ENCODE results near the gene MAGIX.
"Not testable (repeated sequence)": the region's sequence is repeated elsewhere in the genome, so short reads cannot be mapped to it uniquely, and the experiment has no call there.

The MAGIX gene

DNA sequence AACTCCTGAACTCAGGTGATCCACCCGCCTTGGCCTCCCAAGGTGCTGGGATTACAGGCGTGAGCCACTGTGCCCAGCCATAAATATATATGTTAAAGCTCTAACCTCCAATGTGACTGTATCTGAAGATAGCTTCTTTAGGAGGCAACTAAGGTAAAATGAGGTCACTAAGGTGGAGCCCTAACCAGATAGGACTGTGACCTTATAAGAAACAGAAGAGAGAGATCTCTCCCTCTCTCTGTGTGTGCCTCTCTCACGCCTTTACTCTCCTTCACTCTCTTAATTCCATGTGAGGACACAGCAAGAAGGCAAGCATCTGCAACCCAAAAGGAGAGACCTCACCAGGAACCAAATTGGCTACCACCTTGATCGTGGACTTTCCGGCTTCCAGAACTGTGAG lies 926 bp upstream of the MAGIX start:
- FAIRE-seq, result no peak

DNA sequence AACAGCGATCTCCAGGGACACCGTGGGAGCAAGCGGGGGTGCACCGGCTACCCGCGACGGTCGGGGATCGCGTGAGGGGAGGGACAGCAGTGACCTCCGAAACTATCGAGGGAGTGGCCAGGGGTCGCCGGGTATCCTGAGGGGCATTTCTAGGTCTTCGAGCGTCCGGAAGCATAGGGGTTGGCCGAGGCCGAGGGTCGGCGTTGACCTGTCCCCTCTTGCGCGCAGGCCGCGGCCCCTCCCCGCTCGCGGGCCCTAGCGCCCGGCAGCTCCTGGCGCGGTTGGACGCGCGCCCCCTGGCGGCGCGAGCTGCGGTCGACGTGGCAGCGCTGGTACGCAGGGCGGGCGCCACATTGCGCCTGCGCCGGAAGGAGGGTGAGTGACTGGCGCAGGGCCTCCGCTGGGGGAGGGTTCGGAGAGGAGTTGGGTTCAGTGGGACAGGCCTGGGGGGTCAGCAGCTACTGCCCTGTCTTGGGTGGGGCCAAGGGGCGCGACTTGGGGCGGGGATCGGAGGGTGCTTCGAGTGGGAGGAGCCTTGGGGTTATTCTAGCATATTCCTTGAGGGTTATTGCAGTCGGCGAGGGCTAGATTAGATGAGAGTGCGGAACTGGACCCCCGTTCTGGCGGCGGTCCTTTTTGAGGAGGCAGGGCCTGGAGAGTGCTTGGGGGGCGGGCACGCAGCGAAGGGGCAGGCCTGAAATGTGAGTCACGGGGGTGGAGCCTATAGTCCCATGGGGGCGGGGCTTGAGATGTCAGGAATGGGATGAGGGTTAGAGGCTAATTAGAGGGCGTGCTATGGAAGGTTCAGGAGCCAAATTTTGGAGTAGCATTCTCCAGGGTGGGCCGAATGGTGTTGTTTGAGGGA lies 1.2 kb downstream of the MAGIX start:
- FAIRE-seq, result no peak

DNA sequence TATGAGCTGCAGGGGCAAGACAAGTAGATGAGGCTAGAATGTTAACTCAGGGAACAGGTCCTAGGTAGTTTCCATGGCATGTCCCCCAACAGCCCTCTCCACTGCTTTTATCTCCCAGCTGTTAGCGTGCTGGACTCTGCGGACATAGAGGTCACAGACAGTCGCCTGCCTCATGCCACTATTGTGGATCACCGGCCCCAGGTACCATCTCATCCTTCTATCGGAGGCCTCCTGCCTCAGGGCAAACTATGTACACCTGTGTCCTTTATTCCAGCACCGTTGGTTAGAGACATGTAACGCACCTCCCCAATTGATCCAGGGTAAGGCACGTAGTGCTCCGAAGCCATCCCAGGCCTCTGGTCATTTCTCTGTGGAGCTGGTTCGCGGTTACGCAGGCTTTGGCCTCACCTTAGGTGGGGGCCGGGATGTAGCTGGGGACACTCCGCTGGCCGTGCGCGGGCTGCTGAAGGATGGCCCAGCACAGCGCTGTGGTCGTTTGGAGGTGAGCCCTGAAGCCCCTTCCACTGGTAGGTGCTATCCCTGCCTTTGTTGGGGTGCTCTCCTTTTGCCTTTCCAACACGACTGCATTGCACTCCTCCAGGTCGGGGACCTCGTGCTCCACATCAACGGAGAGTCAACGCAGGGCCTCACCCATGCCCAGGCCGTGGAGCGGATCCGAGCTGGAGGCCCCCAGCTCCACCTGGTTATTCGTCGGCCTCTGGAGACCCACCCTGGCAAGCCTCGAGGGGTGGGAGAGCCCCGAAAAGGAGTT lies 2.2 kb downstream of the MAGIX start:
- FAIRE-seq, result no peak

DNA sequence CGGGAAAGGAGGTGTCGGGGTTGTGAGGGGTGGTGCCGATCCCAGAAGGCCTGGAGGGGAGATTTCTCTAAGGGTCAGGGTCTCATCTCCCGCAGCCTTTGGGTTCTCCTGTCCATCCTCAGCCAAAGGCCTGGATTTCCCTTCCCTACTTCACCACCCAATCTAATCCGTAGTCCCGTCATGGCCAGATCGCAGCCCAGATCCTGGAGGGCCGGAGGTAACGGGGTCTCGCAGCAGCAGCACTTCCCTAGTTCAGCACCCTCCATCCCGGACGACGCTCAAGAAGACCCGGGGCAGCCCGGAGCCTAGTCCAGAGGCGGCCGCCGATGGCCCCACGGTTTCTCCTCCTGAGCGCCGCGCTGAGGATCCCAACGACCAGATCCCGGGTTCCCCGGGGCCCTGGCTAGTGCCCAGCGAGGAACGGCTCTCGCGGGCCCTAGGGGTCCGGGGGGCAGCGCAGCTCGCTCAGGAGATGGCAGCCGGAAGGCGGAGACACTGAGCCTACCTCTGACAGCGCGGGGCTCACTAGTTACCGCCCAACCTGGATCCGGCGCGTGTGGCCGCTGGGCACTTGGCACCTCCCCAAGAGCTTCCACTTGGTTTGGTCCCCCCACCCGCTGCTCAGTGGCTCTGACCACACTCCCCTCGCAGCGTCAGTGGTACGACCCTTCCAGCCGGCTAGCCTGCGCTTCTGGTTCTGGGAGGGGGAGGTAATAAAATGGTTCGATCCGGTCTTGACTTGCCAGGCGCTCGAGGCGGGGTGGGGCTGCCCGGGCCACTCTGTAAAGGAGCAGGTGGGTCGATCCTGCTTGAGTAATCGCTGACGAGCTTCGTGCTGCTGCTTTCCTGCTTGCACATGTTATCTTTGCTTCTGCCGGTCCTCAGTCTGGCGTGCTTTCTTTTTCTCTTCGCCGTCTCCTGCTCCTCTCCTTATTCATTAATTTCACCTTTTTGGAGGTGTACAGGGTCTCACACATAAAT lies 3.6 kb downstream of the MAGIX start:
- no peak for FAIRE-seq

DNA sequence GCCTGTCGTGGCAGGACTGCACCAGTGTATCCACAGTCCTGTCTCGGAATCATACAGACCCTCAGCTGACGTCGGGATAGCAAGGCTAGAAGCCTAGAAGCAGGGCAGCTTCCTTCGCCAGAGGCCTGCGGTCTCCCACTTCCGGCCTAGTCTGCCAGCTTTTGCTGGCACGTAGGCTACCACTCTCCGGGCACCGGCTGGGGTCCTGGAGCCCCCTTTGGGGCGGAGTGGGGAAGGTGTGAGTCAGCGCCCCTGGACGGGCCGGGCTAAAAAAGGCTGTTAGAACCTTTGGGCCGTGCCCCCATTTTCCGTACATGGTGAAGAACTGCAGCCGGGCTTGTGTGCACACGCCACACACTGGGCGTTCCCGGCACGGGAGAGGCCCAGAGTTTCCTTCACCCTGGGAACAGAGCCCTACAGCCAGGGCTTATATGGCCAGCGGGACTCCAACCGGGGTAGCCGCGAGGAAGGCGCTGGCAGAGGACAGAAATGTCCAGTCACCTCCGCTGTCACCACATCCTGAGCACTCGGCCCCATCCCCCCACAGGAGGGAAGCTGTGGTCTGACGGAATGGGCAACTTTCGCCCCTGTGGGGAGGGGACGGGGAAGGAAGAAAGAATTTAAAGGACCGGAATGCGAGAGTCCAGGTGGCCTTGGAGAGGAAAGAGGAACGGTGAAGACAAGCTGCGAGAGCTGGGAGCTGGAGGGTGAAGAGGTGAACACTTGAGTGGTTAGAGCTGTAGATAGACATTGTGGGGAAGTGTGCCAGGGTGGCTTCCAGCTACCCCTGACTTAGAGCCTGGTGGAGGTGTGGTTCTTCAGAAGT lies 4.6 kb downstream of the MAGIX start:
- no peak for FAIRE-seq

DNA sequence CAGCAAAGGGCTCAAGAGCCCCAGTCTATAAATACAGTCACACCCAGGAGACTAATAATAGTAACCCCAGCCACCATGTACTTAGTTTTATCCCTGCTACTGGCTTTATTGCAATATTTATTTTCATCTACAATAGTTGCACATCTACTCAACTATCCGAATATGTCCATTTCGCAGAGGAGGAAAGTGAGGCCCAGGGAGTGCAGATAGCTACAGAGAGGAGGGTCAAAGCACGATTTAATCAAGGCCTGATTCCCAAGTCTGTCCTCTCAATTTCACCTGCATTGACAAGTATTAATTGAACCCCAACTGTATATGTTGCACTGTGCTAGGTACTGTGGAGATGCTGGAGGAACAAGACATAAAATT lies 5.2 kb downstream of the MAGIX start:
- no peak for FAIRE-seq

DNA sequence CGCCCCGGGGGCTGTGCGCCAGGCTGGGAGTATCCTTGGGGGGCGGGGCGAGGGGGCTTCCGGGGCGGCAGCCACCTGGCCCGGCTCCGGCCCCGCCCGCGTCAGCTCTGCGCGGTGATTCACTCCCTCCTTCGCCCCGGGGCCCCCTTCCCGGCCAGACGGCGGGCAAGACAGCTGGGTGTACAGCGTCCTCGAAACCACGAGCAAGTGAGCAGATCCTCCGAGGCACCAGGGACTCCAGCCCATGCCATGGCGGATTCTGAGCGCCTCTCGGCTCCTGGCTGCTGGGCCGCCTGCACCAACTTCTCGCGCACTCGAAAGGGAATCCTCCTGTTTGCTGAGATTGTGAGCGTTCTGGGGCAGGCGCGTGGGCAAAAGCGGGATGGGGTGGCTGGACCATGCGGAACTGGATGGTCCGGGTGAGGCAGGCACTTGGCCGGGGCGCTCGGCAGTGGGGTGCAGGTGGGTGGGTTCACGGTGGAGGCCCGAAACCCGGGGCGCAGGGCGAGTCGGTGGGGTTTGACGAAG lies 9.3 kb downstream of the MAGIX start, which contains the start of gene PLP2:
Gene PLP2 (plus strand): TSS at position 147 of the 528 bp plus-strand sequence. CDS start 103 bp downstream, at position 250.
- no peak for FAIRE-seq

DNA sequence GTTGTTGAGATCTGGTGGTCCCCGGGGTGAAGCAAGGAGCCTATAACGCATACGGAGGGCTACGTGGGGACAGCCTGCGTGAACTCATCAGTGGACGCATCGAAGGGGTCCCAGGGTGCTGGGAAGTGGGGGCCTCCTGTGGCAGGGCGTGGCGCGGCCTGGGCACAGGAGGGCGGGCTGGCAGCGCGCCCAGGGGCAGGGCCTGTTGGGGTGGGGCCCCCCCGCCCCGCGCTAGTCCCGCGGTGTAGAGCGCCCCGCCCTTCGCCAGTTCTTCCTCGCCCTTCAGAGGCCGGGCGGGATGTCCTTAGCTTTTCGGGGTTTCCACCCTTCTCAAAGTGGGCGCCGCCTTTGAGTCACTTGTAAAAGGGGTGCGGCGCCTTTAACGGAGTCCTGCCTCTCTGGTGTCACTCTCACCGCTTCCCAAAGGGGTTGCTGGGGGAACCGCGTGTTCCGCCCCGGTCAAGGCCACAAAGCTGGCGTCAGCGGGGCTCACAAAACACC lies 9.8 kb downstream of the MAGIX start:
- FAIRE-seq, result no peak

DNA sequence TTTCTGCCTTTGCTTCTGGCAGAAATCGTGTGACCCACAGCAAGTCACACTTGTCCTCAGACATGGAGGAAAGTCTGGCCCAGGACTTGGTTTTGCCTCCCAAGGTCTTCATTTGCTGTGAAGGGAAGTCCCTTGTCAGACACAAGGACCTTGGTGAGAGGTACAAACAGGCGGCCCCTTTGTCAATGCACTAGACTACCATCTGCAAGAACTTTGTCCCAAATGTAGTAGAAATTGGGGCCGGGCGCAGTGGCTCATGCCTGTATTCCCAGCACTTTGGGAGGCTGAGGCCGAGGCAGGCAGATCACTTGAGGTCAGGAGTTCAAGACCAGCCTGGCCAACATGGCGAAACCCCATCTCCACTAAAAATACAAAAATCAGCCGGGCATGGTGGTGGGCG lies 11.0 kb downstream of the MAGIX start:
- FAIRE-seq, result not testable (repeated sequence)

DNA sequence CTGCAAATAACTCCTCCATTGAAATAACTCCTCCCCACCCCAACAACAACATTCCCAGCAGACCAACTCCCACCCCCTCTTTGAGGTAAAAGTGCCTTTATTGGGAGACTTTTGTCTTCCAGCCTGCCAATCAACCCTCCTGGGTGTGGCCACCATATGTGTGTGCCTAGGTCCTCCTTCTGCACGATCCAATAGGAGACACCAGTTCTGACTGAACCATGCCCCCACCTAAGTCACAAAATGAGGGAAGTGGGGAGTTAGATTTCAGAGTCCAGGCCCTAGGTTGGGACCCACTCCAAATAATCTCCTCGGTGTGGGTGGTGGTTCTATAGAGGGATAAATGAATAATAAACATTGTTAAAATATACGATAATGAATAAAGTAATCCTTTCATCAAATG lies 12.2 kb downstream of the MAGIX start:
- no peak for FAIRE-seq

DNA sequence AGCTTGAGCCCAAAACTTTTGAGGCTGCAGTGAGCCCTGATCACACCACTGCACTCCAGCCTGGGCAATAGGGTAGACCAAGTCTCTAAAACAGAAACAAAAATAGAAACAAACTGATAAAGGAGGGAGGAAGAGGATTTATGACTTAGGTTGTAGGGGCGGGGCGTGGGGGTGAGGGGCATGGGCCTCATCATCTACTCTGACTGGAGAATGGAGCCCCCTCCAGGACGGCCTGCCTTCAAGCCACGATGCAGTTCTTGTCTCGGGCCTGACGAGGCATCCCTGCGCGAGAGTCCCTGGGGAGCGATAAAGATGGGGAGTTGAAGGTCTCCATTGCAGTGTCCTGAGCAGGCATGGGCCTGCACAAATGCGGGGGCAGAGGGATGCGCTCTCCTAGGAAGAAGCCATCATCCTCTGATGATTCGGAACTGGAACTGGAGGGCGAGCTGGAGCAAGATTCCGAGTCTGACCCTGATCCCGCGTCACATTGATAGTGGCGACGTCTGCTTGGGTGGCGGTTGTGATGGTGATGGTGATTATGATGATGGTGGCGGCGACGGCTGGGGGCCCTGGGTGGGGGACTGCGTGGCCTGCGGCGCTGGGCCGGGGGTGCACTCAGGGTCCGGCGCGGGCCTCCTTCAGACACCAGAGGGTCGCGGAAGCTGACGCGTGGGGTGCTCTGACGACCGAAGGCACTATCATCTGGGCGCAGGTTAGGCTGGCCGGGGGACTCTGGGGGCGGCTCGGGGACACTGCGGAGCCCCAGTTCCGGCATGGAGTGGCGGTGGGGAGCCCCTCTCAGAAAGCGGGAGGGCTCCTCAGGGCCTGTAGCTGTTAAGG lies 13.1 kb downstream of the MAGIX start:
- no peak for FAIRE-seq

DNA sequence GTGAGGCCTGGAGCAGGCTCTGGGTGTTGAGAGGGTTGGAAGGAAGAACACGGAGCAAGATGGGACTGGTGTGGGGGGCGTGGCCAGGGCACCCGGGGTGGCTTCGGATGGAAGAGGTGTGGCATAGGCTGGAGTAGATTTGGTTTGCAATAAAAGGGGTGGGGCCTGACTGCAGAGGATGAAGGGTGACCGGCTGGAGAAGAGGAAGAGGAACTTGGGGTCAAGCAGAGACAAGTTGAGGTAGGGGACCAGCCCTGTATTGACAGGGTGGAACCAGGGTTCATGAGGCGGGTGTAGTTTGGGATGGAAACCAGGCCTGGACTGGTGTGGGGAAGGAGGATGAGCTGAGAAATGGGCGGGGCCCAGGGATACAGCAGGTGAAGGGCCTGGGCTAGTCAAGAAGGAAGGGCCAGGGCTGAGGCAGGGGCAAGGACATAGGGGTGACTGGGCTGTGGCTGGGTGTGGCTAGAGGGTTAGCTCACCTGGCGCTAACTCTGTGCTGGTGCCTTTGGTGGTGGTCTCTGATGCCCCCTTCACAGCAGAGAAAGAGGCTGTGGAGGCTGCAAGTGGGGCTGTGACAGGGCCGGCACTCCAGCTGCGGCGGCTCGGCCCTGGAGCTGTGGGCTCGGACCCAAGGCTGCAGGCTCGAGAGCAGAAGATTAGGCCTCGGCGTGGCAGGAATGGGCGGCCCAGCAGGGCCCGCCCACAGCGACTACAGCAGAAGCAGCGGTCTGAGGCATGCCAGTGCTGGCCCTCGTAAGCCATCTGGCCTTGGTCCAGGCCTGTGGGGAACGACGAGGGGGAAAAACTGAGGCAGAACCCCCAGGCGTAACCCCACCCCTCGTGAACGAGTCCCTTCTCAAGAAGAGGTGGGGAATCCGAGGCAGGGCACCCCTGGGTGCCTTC lies 14.1 kb downstream of the MAGIX start:
- FAIRE-seq, result no peak

DNA sequence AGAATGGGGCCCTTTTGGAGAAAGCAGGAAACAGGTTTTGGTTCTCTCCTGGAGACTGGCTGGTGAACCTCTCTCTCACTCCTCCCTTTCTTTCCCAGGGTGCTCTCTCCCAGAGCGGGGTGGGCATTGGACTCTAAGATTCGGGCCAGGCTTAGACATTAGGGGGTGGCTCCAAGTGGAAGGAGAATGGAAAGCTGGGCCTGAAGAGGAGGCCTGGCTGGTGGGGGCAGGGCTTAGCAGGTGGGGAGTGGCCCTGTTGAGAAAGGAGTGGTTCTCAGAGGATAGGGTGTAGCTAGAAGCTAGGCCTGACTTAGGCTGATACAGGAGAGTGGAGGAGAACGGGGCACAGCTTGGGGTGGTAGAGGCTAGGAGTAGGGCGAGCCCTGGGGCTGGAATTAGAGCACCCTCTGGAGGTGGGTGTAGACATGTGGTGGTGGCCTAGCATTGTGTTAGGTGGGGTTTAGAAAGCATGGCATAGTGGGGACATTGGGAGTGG lies 14.8 kb downstream of the MAGIX start:
- no peak for FAIRE-seq

DNA sequence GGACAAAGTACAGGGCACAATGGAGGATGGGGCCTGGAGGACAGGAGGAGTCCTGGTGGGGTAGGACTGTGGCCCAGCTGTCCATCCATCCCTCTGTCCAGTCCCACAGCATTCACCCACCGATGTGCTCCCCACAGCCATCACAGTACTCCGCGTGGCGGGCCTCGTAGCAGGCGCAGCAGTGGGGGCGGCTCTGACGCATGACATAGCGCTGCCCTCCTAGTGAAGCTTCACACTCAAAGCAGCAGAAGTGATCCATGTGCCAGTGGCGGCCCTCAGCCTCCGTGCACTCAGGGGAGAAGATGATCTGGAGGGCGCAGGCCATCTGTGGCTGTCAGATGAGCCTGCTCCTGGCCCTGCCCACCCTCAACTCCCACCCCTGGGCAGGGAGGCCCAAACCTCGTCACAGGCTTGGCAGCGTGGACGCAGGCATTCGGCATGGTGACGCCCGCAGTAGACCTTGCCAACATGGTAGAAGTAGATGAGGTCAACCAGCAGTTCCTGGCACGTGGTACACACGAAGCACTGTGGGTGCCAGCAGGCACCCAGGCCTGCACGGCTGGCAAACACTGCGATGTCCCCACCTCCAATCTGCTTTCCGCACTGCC lies 15.4 kb downstream of the MAGIX start:
- no peak for FAIRE-seq

DNA sequence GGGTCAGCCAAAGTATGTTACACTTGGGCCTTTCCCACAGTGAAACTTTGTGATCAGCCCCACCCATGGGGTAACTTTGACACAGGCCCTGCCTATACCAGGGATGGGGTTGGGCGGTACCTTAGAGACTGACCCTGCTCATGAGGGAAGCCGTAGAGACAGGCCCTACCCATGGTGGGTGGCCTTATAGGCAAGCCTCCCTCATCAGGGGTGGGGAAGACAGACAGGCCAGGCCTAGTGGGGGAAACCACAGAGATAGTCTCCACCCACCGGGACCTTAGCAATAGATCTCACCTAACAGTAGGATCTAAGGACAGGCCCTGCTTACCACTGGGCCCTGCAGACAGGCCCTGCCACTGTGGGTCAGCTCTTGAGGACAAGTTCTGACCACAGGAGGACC lies 16.0 kb downstream of the MAGIX start:
- no peak for FAIRE-seq

DNA sequence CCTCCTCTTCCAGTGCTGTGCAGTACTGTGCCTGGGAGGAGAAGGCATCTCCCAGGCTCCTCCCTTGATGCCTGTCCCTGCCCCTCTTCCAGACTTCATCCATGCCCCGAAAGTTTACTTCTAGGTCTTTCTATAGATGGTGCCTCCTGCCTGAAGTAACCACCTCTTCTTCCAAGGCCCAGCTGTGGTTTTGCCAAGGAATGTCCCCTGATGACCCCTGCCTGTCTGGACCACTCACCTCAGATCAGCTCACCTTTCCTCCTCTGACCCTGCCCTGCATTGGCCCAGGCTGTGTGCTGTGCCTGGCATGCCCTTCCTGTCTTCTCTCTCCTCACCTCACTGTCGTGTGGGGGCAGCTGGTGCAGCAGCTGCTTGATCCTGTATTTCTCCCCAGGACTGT lies 16.8 kb downstream of the MAGIX start:
- no peak for FAIRE-seq

DNA sequence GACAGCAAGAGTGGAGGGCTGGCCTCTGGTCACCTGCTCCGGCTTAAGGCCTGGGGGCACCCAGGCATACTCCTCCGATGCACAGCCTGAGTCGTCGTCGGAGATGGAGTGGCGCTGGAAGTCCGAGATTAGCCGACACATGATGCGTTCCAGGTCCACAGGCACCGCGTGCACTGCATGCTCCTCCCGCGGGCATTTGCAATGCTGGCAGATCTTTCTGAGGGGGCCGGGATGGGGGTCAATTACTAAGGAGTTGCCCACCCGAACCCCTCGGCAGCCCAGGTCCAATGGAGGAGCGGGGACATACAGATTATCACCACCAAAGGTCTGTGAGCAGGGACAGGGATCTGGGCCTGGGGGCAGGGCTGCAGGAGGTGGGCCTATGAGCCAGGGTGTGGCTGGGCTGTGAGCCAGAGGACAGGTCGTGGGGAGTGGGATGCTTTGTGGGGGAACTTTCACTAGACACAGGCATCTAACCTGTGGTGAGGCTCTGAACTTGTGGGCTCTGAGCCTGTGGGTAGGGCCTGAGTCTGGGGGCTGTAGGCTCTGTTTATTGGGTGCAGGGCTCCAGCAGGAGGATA lies 21.2 kb downstream of the MAGIX start:
- FAIRE-seq, result no peak

Data from endometrium (tissue), 2 donors.